Activated CD4-positive, alpha-beta T cell treated with anti-CD3 and anti-CD28 coated beads for 1 hour (primary cell): ENCODE measurements around the gene POU3F2.

Experiments
- DNase-seq: peaks from one replicate; pipeline ENCODE4 v3.0.0-alpha.2; 2020

POU3F2 gene

DNA sequence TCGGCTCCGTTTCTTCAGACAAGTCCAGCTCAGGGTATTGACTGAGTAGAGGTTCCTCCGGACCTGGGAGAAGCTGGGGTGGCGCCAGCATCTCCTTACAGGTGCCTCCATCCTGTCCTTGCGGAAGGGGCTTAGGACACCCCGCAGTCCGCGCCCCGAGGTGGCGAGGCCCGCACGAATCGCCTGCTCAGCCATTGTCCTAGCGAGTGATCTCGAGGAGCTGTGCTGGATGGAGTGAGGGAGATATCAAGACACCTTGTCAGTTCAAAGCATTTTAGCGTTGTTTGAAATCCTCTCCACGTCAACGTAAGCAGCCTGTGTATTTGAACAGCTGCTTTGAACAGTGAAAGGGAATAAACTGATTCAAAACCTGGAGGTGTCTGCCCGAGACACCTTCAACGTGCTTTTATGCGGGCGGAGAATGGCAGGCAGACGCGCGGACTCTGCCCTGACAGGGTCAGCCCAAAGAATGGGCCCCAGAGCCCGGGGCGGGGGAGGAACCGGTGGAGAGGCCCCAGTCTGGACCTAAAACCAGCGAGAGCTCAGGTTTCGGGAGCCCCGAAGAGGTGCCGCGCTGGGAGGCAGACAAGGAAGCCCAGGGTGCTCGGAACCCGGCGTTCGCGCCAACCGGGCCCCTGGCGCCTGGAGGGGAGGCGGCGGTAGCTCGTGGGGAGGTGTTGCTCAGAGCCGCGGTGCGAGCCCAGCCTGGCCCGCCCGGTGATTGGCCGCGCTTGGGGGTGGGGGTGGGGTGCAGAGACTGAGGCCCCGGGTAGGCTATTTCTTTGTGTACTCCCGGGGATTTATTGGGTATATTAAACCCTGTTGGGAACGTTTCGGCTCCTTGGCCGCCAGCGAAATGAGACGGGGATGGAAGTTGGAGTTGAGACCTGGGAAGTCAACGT lies 3.1 kb upstream of the POU3F2 start:
- DNase-seq: no peak

DNA sequence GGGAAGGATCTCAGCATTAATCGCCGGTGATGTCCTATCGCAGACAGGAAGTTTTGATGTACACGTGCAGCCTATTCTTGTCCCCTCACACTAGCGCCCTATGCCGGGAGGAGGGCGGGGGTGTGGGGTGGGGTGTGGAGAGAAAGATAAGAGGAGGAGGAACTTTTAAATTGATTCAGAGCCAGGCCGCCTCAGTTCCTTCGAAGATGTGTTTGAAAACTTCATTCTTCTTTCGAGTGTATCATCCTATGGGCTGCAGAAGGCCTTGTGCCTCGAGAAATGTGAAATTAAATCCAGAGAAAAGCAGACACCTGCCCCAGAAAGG lies 2.5 kb upstream of the POU3F2 start:
- no peak for DNase-seq

DNA sequence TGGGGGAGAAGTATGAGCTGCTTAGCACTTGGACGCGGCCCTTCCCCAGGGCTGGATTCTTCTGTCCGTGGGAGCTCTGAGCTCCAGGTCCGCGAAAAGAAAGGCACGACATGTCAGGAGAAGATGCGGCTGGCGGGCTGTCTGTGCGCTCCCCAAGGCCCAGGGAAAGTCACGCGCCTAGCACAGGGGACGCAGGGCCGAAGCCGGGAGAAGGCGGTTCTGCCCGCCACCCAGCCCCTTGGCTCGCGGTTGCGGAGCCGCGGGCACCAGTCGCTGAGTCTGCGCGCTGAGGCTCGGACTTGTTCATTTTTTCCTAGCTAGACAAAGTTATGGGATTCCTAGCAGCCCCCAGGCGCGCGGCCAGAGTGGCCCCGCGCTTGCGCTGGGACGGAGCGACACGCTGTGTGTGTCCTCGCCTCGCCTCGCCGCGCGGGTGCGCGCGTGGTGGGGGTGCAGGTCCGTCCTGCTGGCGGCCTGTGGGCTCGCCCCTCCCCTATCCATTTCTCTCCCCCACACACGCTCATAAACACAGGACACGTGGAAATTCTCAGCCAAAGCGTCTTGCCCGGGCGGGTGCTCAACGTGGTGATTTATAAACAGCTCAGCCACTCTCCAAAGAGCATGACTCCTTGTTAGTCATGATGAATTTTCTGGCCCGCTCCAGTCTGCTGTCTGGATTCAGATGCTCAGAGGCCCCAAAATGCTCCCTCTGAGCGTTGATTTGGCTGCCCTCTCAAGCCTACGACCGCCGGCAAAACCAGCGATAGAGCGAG lies 1.9 kb upstream of the POU3F2 start:
- no peak for DNase-seq

DNA sequence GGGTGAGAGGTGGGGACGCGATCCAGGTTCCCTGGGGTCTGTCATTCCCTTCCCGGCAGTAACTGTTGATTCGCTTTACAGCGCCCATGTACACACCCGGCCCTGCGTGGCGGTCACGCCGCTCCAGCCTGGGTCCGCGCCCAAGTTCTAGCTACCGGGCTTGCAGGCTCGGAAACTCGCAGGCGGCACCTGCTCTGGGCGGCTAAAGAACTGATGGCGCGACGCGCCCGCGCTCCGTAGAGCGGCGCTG lies 1.4 kb upstream of the POU3F2 start:
- no peak for DNase-seq

DNA sequence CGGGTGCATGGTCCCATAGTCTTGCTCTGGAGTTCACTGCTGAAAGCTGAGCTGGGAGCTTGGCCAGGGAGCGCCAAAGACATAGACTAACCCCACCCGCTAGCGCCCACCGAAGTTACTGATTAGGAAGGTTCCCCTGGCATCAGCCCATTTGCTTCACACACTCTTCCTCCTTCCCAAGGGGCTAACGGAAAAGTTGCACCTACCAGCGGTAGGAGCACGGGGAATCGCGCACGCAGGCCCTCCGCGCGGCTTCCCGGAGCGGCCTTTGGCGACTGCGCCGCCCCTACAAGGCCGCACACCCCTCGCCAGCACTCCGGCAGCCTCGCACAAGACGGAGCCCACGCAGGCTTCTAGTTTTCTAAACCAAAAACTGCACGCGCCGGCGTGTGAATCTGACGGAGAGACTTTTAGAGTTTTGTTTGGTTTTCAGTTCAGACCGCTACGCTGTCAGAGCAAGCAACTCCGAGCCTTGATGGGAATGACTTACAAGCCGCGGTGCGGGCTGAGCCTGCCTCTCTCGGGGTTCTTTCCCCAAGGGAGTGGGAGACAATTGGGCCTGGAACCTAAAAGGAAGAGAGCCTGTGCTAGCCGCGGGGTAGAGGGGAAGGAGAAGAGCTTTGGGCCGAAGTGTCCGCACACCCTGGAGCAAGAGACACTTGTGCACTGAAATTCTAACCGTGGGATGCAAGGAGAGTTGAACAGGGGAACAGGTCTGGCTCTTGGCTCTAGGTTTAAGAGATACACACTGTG lies 891 bp upstream of the POU3F2 start:
- no peak for DNase-seq

DNA sequence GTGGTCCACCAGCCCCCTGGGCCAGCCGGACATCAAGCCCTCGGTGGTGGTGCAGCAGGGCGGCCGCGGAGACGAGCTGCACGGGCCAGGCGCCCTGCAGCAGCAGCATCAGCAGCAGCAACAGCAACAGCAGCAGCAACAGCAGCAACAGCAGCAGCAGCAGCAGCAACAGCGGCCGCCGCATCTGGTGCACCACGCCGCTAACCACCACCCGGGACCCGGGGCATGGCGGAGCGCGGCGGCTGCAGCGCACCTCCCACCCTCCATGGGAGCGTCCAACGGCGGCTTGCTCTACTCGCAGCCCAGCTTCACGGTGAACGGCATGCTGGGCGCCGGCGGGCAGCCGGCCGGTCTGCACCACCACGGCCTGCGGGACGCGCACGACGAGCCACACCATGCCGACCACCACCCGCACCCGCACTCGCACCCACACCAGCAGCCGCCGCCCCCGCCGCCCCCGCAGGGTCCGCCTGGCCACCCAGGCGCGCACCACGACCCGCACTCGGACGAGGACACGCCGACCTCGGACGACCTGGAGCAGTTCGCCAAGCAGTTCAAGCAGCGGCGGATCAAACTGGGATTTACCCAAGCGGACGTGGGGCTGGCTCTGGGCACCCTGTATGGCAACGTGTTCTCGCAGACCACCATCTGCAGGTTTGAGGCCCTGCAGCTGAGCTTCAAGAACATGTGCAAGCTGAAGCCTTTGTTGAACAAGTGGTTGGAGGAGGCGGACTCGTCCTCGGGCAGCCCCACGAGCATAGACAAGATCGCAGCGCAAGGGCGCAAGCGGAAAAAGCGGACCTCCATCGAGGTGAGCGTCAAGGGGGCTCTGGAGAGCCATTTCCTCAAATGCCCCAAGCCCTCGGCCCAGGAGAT lies 1.0 kb downstream of the POU3F2 start:
- DNase-seq: no peak

DNA sequence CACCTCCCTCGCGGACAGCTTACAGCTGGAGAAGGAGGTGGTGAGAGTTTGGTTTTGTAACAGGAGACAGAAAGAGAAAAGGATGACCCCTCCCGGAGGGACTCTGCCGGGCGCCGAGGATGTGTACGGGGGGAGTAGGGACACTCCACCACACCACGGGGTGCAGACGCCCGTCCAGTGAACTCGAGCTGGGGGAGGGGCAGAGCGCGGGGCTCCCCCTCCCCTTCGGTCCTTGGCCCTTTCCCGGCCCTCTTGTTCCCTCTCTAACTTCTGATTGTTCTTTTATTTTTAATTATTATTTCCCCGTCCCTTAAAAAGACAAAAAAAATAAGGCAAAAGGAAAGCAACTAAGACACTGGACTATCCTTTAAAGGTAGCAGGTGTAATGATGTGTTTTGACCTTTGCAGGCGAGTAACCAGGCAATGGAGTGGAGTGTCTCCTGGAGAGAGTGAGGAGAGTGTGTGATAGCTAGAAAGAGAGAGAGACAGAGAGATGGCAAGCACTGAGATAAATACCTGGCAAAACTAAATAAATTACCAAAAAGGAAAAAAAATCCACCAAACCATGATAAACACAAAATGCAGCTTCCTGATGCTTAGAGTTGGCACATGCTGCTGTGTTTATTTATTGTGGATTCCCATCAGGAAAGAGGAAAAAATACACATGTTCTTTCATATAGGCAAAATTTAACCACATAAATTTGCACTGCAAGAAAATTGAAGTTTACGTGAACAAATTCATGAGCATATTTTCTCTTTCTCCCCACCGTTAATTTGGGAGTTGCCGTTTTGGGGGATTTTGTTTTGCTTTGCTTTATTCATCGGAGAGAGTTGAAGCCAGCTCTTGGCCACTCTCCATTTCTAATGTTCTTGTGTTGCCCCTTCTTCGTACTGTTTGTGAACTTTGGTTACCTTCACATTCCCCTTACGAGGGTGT lies 1.9 kb downstream of the POU3F2 start:
- DNase-seq: no peak

DNA sequence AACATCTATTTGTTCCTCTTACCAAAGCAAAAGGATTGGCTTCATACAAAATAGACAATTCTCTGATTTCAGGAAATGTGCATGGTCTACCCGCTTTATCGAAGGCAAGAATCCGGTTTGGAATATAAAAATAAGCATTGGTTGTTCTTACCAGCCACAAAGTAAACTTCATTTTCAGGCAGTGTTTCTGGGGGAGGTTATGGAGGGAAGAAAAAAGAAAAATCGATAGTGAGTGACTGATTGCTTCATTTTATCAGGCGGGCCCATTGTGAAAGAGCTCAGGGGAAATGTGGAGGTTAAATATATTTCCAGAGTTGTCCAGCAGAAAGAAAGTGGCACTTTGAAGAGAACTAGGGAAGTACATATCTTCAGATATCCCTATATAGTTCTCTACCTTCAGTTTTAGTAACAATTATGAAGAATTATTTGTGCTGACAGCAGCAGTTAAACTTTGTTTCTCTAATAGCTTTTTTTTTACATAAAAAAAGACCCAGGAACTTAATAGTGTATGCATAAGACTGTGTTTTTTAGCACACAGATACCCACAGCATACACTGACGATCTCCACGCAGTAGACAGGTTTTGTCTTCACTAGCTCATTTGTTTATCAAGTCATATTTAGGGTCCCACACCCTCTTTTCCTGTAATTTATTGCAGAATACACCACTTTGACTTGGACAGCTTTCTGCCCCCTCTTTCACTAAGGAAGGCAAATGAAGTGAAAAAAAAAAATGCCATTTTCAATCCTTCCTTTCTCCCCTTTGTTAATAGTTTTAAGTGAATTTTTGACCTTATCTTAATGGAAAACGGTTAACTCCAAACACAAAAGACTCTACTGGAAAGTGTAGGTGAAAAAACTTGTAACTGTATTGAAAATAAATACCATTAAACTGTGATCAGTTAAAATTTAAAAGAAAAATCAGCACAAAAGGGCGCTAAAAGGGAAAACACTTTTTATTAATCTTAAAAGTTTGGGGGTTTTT lies 2.9 kb downstream of the POU3F2 start:
- no peak for DNase-seq

DNA sequence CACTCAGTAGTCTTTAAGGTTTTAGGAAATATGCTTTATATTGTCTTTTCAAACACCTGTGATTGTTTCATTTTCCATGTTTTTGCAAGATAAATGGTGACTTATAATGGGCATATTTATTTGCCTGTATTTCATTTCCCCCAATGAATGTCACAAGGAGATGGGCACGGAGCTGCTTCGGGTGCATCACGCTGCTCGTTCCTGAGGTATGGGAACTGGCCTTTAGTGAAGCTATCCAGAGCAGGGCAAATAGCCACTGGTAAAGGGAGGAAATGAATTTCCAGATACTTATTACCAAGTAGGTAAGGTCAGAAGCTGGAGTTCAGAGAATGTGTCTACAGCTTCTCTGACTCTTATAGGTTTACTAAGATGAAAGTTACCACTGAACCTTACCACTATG lies 3.7 kb downstream of the POU3F2 start:
- no peak for DNase-seq

DNA sequence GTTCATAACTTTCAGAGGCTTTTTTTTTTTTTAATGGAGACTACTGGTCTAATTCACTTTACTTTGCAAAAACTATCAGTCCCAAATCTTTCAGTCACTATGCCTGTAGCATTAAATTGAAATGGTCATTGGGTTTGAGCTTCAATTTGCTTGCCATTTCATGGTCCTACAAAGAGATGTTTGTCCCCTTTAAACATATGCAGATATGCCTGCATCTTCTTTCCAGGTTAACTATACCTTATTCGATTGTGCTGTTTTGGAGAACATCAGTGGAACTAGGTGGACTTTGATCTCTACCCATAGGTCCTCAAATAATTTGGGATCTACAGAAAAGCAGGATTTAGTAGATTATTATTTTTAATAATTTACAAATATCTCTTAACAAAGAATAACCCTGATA lies 4.6 kb downstream of the POU3F2 start:
- no peak for DNase-seq

DNA sequence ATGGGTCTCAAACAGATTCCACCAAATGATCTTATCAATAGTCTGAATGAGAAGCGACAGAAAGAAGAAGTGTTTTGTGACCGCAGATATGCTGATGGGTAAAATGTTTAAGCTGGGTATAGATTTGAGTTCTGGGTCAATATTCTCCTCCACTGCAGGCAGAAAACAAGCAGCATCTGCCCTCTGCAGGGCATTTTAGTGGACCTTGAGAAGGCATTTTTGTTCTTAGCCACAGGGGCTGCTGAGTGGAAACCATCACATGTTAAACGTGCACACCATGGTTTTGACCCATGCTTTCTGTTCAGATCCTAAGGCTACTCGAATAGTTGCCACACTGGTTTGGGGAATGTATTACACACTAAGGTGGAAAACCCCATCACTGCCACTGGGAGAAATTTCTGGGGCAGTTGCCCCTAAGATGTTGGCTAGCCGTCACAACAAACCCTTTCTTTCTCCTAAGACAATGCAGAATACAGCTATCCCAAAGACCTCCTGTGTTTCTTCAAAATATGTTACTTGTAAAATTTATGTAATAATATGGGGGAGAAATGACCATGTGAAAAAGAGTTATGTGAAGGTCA lies 5.5 kb downstream of the POU3F2 start:
- DNase-seq: no peak

DNA sequence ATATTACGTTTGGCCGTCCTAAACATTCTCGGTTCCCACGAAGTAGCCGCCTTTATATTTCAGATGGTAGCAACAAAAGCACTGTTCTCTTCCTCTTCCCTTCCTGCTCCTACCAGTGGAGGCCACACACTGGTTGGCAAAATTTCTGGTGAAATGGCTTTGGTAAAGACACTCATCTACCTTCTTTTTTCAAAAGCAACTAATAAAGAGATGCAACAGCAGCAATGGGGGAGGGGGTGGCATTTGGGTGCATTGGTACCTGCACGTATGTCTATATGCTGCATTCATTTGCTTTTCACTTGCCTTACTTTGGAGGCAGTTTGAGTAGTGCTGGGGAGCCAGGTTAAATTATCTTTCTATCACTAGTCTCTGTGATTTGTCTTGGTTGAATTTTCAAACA lies 6.0 kb downstream of the POU3F2 start:
- no peak for DNase-seq

DNA sequence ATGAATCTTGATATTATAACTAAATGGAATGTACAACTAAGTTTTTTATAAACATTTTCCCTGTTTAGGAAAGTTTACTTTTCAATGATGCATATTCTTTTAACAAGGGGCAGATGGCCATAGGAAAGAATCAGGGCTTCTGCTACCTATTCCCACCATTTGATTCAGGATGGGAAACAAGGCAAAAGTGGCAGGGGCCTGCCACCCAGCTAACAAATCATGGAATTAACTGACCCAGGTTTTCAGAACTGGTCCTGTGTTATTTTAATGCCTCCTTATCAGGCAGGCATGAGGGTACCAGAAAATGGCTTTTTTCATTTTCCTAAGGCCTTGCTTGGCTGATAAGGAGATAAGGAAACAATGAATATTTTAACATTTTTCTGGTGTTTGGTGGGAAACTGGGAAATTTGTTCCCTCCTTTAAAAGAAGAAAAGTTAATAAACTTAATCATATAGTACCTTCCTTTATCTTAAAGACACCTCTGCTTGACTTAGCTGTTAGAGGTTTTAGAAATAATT lies 6.7 kb downstream of the POU3F2 start:
- DNase-seq: no peak

DNA sequence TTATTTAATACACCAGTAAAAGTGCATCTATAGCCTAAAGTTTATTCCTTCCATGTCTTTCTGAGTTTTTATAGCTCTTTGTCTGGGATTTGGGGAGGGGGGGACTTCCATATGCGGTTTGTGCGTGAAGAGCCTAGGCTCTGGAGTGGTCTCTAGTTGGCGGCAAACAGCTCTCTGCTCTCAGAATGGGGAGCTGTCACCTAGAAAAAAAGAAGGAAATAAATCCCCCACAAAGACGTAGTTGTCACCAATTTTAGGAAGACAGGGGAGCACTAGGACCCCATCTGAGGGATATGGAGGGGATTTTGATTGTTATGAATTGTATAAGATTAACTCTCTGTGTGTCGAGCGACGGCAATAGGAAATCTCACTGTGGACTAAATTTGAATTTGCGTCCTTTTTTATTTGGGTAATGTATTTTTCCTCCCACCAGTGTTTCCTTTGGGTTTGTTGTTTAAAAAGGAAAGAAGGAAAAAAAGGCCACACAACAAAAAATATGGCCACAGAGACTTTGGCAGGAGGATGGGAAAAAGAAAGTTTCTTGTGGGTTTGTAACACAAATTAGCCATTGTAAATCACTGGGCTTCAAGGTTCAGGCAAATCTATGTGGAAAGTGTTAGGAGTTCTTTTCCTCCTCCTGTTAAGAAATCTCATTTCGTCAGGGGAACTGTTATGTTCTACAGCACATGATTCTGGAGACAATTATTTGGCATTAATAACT lies 7.4 kb downstream of the POU3F2 start:
- no peak for DNase-seq

DNA sequence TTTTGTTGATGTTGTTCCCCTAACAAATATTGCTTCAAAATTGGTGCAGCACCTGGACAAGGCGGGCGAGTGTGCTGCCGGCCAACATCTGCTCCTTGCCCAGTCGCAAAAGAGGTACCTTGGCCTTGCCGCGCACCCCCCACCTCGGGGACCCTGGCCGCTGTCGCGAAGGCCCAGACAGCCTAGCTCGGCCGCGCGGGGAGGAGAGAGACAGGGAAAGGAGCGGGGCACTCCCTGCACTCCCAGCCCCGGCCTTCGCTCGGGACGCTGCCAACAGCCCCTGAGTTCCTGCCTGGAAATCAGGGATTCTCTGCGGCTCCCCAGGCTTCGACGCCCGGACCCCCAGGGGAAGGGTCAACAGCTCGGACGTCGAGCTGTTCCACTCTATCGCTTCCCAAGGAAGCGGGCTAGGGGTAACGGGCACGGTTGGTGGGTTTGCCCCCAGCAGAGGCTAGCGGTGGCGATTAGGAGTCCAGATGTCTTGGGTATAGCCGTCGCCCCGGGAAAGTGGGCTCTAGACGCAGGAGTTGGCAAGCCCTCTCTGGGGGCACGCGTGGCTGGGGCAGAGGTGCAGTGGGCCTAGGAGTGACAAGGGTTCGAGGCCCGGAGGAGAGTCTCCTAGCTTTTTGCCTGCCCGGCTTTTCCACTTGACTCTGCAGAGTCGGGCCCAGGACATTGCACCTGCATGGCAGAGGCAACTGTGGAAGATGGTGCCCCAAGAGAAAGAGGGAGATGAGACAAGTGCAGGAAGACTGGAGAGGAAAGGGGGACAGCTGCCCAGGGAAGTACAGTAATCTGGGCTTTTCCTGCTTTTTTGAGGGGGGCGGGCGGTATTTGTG lies 8.2 kb downstream of the POU3F2 start:
- DNase-seq: no peak

DNA sequence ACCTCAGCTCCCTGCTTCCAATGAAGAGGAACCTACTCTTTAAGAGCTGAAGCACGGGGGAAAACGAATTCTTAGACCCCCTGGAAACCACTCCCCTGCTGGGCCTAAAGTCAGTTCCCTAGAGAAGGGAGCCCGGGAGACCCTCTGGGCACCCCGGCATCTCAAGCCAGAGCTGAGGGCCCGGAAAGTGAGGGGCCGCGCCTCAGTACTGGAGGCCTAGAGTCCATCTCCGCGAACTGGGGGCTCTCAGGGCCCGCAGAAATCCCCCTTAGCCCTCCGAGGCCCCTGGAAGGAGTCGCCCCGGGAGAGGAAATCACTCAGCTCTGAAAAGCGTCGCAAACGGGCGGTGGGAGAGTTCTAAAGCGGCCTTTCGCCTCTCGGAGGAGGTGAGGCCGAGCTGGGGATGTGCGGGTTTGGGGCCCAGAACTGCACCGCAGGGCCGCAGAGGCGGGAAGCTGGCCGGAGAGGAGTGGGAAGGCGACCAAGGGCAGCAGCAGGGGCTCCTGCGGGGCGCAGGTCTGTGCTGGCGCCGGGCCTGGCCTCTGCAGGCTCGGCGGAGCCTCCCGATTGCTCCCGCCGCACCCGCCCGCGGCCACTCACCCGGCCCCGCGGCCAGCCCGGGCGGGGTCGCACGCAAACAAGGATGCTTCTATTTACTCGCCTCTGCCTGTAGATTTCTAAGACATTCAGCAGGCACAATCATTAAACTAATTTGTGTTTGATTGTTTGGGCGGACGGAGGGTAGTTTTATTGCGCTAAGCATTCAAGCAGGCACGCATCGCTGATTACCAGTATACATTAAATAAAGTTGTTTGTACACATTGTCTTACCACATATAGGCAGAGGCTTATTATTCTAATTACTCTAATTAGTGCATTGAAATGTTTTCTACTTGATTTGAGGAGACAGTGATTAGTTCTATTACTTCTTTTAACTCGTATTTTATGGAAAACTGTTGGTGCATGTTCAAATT lies 9.2 kb downstream of the POU3F2 start:
- no peak for DNase-seq
